Non-pigmented ciliary epithelial cell (primary cell): Measurements from ENCODE around the gene CDK5R1.
"Not testable (repeated sequence)": the region's sequence is repeated elsewhere in the genome, so short reads cannot be mapped to it uniquely, and the experiment has no call there.

Experiments used
- DNase-seq: peaks from one replicate; pipeline ENCODE4 v3.0.0-alpha.2; 2010; ENCODE audit warnings: low read depth

The CDK5R1 gene

GRCh38 chr17:32516940-32517701, 30.3 kb downstream of the CDK5R1 start:
- no peak for DNase-seq

DNA sequence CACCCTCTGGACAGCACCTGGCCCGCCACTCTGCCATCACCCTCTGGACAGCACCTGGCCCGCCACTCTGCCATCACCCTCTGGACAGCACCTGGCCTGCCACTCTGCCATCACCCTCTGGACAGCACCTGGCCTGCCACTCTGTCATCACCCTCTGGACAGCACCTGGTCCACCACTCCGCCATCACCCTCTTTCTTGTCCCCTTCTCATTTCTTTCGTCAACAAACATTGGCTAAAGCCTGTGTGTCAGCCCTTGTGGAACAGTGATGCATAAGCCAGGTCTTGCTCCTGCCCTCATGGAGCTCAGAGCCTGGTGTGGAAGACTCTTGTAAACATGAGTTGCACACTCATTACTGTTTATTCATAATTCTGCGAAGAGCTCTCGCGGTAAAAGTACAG, 31.2 kb downstream of the CDK5R1 start:
- no peak for DNase-seq

- no peak for DNase-seq
Observed at GRCh38 chr17:32518646-32519227, 31.9 kb downstream of the CDK5R1 start.

- no peak for DNase-seq
Observed at GRCh38 chr17:32519228-32520103, 32.7 kb downstream of the CDK5R1 start.

DNA sequence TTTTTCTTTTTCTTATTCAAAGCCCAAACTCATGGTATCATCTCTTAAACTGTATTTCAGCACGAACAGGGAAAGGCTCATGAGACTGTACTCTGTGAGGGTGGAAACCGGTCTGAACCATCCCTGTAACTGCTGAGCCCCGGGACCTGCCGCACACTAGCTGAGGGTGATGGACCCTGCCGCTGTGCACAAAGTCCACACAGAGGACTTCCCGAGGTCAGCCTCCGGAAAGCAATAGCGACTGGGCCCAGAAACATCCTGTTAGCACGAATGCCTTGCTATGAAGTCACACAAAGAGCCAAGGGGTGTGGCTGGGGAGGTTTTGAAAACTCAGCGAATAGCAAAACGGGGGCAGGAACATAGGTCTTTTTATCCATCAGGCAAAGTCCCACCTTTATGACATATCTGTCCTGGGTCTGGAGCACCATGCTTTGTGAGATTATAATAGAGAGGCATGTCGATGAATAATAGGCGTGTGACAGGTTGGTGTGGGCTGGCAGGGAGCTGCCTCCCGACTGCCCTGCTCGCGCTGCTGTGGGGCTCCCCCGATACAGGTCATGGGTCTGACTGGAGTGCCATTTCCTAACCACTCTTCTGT, 33.4 kb downstream of the CDK5R1 start:
- DNase-seq: no peak

- DNase-seq: no peak
Observed at GRCh38 chr17:32520737-32521404, 34.1 kb downstream of the CDK5R1 start.

- no peak for DNase-seq
Observed at GRCh38 chr17:32523017-32523680, 36.4 kb downstream of the CDK5R1 start.

GRCh38 chr17:32523827-32524552, 37.2 kb downstream of the CDK5R1 start:
- DNase-seq: no peak

GRCh38 chr17:32524553-32524880, 37.7 kb downstream of the CDK5R1 start:
- not testable (repeated sequence) for DNase-seq

DNA sequence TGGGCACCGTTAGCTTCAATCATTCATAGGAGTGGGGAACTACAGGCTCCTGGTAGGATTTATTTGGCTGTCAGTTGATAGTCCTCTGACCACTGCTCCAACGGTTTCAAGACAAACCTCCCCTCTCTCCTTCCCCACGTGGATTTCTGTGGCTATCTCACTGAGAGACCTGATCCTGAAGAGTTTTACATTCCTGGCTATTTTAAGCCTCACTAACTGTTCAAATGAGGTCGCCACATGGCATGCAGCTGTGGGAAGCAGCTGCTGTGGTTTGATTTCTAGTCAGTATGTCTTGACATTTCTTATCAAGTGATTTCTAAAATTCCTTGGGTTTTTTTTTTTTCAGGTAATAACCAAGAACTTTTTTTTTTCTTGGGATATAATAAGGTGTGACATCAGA, 38.3 kb downstream of the CDK5R1 start:
- DNase-seq: peak; percentile 38

- no peak for DNase-seq
Observed at GRCh38 chr17:32527146-32527545, 40.4 kb downstream of the CDK5R1 start.

GRCh38 chr17:32528825-32529224, 42.0 kb downstream of the CDK5R1 start:
- no peak for DNase-seq

DNA sequence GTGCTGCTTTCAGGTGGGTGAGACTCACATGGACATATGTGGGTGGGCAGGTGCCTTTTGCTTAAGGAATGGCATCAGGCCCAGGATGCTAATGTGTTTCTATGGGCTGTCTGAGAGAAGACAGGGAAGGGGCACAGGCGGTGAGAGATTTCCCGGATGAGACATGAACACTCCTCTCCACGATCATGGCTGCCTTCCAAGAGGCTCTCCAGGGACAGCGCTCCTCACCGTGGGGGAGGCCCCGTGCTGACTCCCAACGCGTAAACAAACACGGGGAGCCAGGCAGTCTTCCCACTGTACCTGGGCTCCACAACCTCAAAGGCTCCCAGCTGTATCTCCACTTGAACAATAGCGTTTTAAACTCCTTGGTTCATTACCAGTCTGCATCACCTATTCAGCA, 42.8 kb downstream of the CDK5R1 start:
- DNase-seq: no peak

GRCh38 chr17:32533296-32533695, 46.5 kb downstream of the CDK5R1 start:
- no peak for DNase-seq

DNA sequence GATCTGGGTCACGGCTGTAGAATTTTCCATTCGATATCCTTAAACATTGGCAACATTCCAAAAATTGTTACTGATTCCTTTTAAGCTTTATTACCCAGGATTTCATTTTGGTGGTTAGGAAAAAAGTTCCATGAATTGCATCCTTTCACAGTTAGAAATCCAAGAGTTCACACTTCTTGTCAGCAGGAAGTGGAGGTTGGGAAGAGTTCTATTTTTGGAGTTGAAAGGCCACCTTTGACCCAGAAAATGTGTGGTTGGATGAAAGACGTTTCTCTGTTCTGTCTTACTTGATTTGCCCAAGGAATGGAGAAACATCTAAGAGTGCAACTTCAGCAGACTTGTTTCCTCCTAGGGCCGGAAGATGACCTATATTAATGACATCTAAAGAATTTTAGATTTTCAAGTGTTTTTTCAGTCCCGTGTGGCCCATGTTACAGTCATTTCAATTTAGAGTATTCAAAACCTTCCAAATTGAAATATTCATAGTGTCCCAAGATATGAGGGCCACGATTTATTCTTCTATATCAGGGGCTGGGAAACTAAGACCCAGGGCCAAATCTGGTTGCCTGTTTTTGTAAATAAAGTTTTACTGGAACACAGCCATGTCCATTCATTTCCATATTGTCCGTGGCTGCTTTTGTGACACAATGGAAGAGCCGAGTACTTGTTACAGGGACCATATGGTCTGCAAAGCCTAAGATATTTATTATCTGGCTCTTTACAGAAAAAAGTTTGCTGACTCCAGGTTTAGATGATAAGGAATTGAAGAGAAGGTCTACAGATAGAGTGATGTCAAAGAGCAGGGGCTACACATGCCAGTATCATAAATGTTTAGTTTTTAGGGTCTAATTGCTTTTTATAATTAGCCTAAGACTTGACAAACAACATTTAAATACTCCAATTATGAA, 50.2 kb downstream of the CDK5R1 start:
- no peak for DNase-seq
